WI38 (cell line): ENCODE results near the gene PSMC3IP.

Experiments used
- H3K4me3 ChIP-seq: 2 replicates; pipeline ENCODE4 v1.5.1; 2011; ENCODE audit warnings: low read depth, mild to moderate bottlenecking, control low read depth, low read length
- CTCF ChIP-seq: IDR thresholded peaks from 2 replicates; pipeline ENCODE4 v1.5.1; 2012; ENCODE audit warnings: low read depth, mild to moderate bottlenecking, control low read depth, low read length

PSMC3IP gene

GRCh38 chr17:42596386-42596785, 18.9 kb upstream of the PSMC3IP start:
- no peak for TF ChIP-seq CTCF

GRCh38 chr17:42591411-42591810, 13.9 kb upstream of the PSMC3IP start:
- no peak overlapping the region for H3K4me3 ChIP-seq
- TF ChIP-seq CTCF, result no peak

More at GRCh38 chr17:42596386-42596785, 18.9 kb upstream of the PSMC3IP start:
- H3K4me3 ChIP-seq, result no peak overlapping the region

- no peak overlapping the region for H3K4me3 ChIP-seq
- TF ChIP-seq CTCF, result no peak
These were observed 13.4 kb upstream of the PSMC3IP start for GRCh38 chr17:42590886-42591285.

GRCh38 chr17:42586514-42587230, 9.1 kb upstream of the PSMC3IP start:
- no peak for TF ChIP-seq CTCF
- no peak overlapping the region for H3K4me3 ChIP-seq

GRCh38 chr17:42585353-42585752, 7.8 kb upstream of the PSMC3IP start:
- TF ChIP-seq CTCF, result no peak
- no peak overlapping the region for H3K4me3 ChIP-seq

GRCh38 chr17:42584880-42585279, 7.4 kb upstream of the PSMC3IP start:
- no peak overlapping the region for H3K4me3 ChIP-seq
- TF ChIP-seq CTCF, result no peak

- H3K4me3 ChIP-seq, result no peak overlapping the region
- no peak for TF ChIP-seq CTCF
These were observed 4.3 kb upstream of the PSMC3IP start for GRCh38 chr17:42581744-42582270.
